Left lung (tissue), 10 donors: Measurements from ENCODE around the gene GFER. TPM values are rescaled to one million over a fixed set of nuclear protein-coding genes. Genes with fewer than 3 reads are reported as not detected.

Source experiments
- ATAC-seq: fragments of 200-7000 bp; cut with Tn5 transposase; one replicate; pipeline ENCODE4 v1.9.1; 2020; ENCODE audit warnings: moderate library complexity
- DNase-seq, 4 donors: peaks; one replicate each; pipeline ENCODE4 v3.0.0-alpha.2; 2013 to 2020
- H3K27ac ChIP-seq, 2 donors: fragments of 200-600 bp; sonication (generic) in 1 of 2; one replicate each; pipeline versions ENCODE4 v1.5.0 to v1.8.0; 2020 to 2021
- H3K27me3 ChIP-seq, 2 donors: fragments of 200-600 bp; sonication (generic) in 1 of 2; one replicate each; pipeline versions ENCODE4 v1.5.0 to v1.8.0; 2020 to 2021
- H3K36me3 ChIP-seq, 2 donors: fragments of 200-600 bp; sonication (generic) in 1 of 2; one replicate each; pipeline versions ENCODE4 v1.5.0 to v1.8.0; 2020 to 2021
- H3K4me1 ChIP-seq, 2 donors: fragments of 200-600 bp; one replicate each; pipeline ENCODE4 v1.8.0; 2021
- H3K4me3 ChIP-seq, 2 donors: fragments of 200-600 bp; sonication (generic) in 1 of 2; one replicate each; pipeline versions ENCODE4 v1.5.0 to v1.8.0; 2020 to 2021; ENCODE audit warnings: mild to moderate bottlenecking in 1 of 2
- H3K9me3 ChIP-seq, 2 donors: fragments of 200-600 bp; sonication (generic) in 1 of 2; one replicate each; pipeline versions ENCODE4 v1.5.0 to v1.8.0; 2020 to 2021
- CTCF ChIP-seq, 2 donors: fragments of 200-600 bp; sonication (generic) in 1 of 2; IDR thresholded peaks; one replicate each; pipeline versions ENCODE4 v1.5.0 to v1.8.0; 2021; ENCODE audit warnings: antibody characterized with exemption in 2 of 2
- intact Hi-C, 2 donors: fragments of 100-400 bp; cut with DNase I; formaldehyde crosslinking; loops; one replicate each; pipeline versions ENCODE4 v1.11.2 to v1.14.2; 2022
- polyA plus RNA-seq, 6 donors: library from polyadenylated mRNA; unstranded; fragments of 120-200 nt; gene quantifications; one replicate each; pipeline ENCODE4 v1.2.1, GENCODE V29; 2013; ENCODE audit not compliant: insufficient read length in 6 of 6
- total RNA-seq, 2 donors: library from RNA; stranded (reverse); fragmentation: NEBNext Ultra II Directional; extraction: Animal tissue kit (Norgen Biotek cat#: 25700); gene quantifications; one replicate each; pipeline ENCODE4 v1.2.1, GENCODE V29; 2021
- donor health status: DM: no; HTN: yes; CAD: no.
- donor health status: DM: no; HTN: no; CAD: no.

GFER gene
- total and polyA plus RNA-seq, 8 donors = 15.7 to 26.1 (median 20.0) TPM

GRCh38 chr16:1998852-1999801 is 15.1 kb downstream of the GFER start:
- ATAC-seq (no peak), DNase-seq (peak in 1 of 4 donors; percentile 71)
- no peak overlapping the region for H3K27ac ChIP-seq
- intact Hi-C loops = no loop called here
- H3K36me3 ChIP-seq = peaks cover 0 to 67% of the 10 kb centered on the region in 2 donors
- TF ChIP-seq CTCF (IDR thresholded peaks at IDR 0.05) = no peak
- peaks cover 4 to 10% of the 10 kb centered on the region in 2 donors for H3K4me1 ChIP-seq
- no peaks in the 10 kb centered on the region for H3K27me3 ChIP-seq
- no peak overlapping the region for H3K4me3 ChIP-seq
- H3K9me3 ChIP-seq = no peaks in the 10 kb centered on the region

GRCh38 chr16:1999866-2000514 is 16.0 kb downstream of the GFER start:
- Histone ChIP-seq H3K4me1 (peaks cover 8 to 18% of the 10 kb centered on the region in 2 donors), H3K36me3 (peaks cover 0 to 67% of the 10 kb centered on the region in 2 donors), H3K27me3 (no peaks in the 10 kb centered on the region), H3K9me3 (no peaks in the 10 kb centered on the region), H3K4me3 (no peak overlapping the region), H3K27ac (no peak overlapping the region)
- intact Hi-C loops = no loop called here
- ATAC-seq (no peak), DNase-seq (no peak)
- no peak for TF ChIP-seq CTCF (IDR thresholded peaks at IDR 0.05)

- H3K27me3 ChIP-seq = no peaks in the 10 kb centered on the region
- peaks cover 14 to 29% of the 10 kb centered on the region in 2 donors for H3K4me1 ChIP-seq
- DNase-seq (peak in 1 of 4 donors; percentile 69), ATAC-seq (no peak)
- intact Hi-C loops = no loop called here
- H3K4me3 ChIP-seq = no peak overlapping the region
- H3K27ac ChIP-seq = no peak overlapping the region
- no peak for TF ChIP-seq CTCF (IDR thresholded peaks at IDR 0.05)
- no peaks in the 10 kb centered on the region for H3K9me3 ChIP-seq
- peaks cover 0 to 67% of the 10 kb centered on the region in 2 donors for H3K36me3 ChIP-seq
Observed at GRCh38 chr16:2001035-2001434, 17.0 kb downstream of the GFER start.

GRCh38 chr16:2001456-2002355 is 17.7 kb downstream of the GFER start:
- Histone ChIP-seq H3K36me3 (peaks cover 0 to 67% of the 10 kb centered on the region in 2 donors), H3K9me3 (no peaks in the 10 kb centered on the region), H3K4me3 (no peak overlapping the region), H3K4me1 (peaks cover 14 to 34% of the 10 kb centered on the region in 2 donors), H3K27ac (no peak overlapping the region), H3K27me3 (no peaks in the 10 kb centered on the region)
- DNase-seq (peak in 1 of 4 donors; percentile 80), ATAC-seq (no peak)
- intact Hi-C loops = no loop called here
- no peak for TF ChIP-seq CTCF (IDR thresholded peaks at IDR 0.05)
